ENCODE results near the gene TGFB1. TPM values are rescaled to one million over a fixed set of nuclear protein-coding genes. Genes with fewer than 3 reads are reported as not detected.
A peak's percentile ranks its signal among the peaks of the same experiment; 100 is the strongest.
"Not testable (repeated sequence)": the region's sequence is repeated elsewhere in the genome, so short reads cannot be mapped to it uniquely, and the experiment has no call there.

TGFB1 gene
- total and polyA plus RNA-seq, 5 donors = 23.9 to 39.3 (median 32.1) TPM

DNA sequence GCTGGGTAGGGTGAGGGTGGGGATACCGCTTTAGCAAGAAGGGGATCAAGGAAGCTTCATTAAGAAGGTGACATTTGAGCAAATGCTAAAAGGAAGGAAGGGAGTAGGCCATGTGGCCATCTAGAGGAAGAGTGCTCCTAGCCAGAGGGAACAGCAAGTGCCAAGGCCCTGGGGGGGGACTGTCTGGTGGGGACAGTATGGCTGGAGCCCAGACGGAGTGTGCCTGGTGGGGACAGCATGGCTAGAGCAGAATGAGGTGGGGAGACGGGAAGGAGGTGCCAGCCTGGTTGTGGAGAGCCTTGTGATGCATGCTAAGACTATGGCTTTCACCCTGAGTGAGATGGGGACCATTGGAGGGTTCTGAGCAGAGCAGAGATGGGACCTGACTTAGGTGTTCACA is 2.1 kb upstream of the TGFB1 start:
- Histone ChIP-seq H3K4me3 (ENCODE audit: low read length) (no peak overlapping the region), H3K9me3 (ENCODE audit: control insufficient read depth, low read length) (no peaks in the 10 kb centered on the region), H3K27me3 (ENCODE audit: control insufficient read depth, insufficient read depth) (no peaks in the 10 kb centered on the region), H3K4me1 (ENCODE audit: control insufficient read depth, insufficient read depth, low read length) (no peaks in the 10 kb centered on the region), H3K27ac (ENCODE audit: low read length) (no peak overlapping the region)
- intact Hi-C loops (cut with DNase I) = loop anchor here in 1 of 4 donors (5.0 to 10.0 kb wide), 2 partner anchors 34 to 79 kb away; partner anchors contain the start of gene DMAC2
- ATAC-seq (no peak), DNase-seq (peak in 1 of 3 donors; percentile 36)
- 53% methylated on average over 3 of the region's 3 CpGs for WGBS

DNA sequence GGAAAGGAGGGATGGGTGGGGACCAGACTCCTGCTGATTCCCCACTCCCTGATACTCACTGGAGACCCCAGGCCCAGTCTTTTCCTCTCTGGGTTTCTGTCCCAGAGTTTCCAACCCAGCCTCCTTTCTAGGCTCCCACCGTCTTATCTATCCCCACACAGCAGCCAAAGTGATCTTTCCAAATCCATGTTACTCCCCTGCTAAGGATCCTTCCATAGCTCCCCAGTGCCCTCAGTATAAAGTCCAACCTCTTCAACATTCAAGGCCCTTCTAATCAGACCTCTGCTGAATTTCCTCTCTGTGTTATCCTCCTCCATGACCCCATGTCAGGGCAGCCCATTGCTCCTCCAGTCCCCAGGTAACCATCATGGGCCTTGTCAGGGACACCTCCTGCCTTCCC is 1.3 kb upstream of the TGFB1 start:
- no peaks in the 10 kb centered on the region for H3K27me3 ChIP-seq (ENCODE audit: control insufficient read depth, insufficient read depth)
- ATAC-seq = no peak
- intact Hi-C loops (cut with DNase I) = loop anchor here in 1 of 4 donors (5.0 to 10.0 kb wide), 2 partner anchors 33 to 80 kb away; partner anchors contain the start of gene DMAC2
- whole genome bisulfite sequencing = 68% methylated on average over 1 of the region's 1 CpG
- no peak overlapping the region for H3K27ac ChIP-seq (ENCODE audit: low read length)
- peaks cover 3% of the 10 kb centered on the region for H3K4me1 ChIP-seq (ENCODE audit: control insufficient read depth, insufficient read depth, low read length)
- no peaks in the 10 kb centered on the region for H3K9me3 ChIP-seq (ENCODE audit: control insufficient read depth, low read length)
- H3K4me3 ChIP-seq (ENCODE audit: low read length) = no peak overlapping the region
- DNase-seq = no peak

GRCh38 chr19:41354343-41354953 is 726 bp upstream of the TGFB1 start:
- ATAC-seq (no peak), DNase-seq (peak in 2 of 3 donors; percentile 66 to 69)
- Histone ChIP-seq H3K27me3 (ENCODE audit: control insufficient read depth, insufficient read depth) (no peaks in the 10 kb centered on the region), H3K9me3 (ENCODE audit: control insufficient read depth, low read length) (no peaks in the 10 kb centered on the region), H3K4me1 (ENCODE audit: control insufficient read depth, insufficient read depth, low read length) (peaks cover 3% of the 10 kb centered on the region), H3K4me3 (ENCODE audit: low read length) (peak overlapping the region; percentile 93), H3K27ac (ENCODE audit: low read length) (no peak overlapping the region)
- 88% methylated on average over 23 of the region's 23 CpGs for WGBS
- intact Hi-C loops (cut with DNase I) = loop anchor here in 1 of 4 donors (10.0 kb wide), 1 partner anchor 80 kb away; the partner anchor contains the start of gene DMAC2

DNA sequence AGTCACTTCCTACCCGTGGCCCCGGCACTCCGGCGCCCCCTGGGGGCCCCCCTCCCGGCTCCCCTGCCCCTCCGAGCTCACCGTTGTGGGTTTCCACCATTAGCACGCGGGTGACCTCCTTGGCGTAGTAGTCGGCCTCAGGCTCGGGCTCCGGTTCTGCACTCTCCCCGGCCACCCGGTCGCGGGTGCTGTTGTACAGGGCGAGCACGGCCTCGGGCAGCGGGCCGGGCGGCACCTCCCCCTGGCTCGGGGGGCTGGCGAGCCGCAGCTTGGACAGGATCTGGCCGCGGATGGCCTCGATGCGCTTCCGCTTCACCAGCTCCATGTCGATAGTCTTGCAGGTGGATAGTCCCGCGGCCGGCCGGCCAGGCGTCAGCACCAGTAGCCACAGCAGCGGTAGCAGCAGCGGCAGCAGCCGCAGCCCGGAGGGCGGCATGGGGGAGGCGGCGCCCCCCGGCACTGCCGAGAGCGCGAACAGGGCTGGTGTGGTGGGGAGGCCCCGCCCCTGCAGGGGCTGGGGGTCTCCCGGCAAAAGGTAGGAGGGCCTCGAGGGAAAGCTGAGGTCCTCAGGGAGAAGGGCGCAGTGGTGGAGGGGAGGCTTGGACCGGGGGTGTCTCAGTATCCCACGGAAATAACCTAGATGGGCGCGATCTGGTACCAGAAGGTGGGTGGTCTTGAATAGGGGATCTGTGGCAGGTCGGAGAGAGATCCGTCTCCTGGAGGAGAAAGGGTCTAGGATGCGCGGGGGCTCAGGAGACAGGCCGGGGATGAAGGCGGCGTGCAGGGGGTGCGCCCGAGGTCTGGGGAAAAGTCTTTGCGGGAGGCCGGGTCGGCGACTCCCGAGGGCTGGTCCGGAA is 885 bp downstream of the TGFB1 start:
- Histone ChIP-seq H3K27me3 (ENCODE audit: control insufficient read depth, insufficient read depth) (no peaks in the 10 kb centered on the region), H3K4me3 (ENCODE audit: low read length) (peak overlapping the region; percentile 93), H3K27ac (ENCODE audit: low read length) (peak overlapping the region; percentile 79), H3K9me3 (ENCODE audit: control insufficient read depth, low read length) (no peaks in the 10 kb centered on the region), H3K4me1 (ENCODE audit: control insufficient read depth, insufficient read depth, low read length) (peaks cover 3% of the 10 kb centered on the region)
- DNase-seq = peak; percentile 72 to 91 (median 87)
- under 1% methylated on average over 71 of the region's 71 CpGs for WGBS
- intact Hi-C loops (cut with DNase I) = loop anchor here in 1 of 4 donors (10.0 kb wide), 1 partner anchor 82 kb away; the partner anchor contains the start of gene DMAC2
- peak; percentile 15 to 30 for ATAC-seq

DNA sequence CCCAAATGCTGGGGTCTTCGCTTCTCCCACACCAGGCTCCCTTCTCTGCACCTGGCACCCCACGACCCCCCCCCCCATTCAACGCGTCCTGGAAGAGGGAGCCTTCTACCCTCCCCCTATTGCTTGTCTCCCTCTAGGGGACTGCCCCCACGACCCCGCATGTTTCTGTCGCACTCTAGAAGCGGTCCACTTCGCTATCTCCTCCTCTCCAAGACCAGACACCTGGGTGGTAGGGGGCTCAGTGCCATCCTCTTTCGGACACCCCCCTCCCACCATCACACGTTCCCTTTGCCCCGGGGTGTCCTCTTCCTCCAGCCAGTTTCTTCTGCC is 1.5 kb downstream of the TGFB1 start:
- no peaks in the 10 kb centered on the region for H3K27me3 ChIP-seq (ENCODE audit: control insufficient read depth, insufficient read depth)
- H3K27ac ChIP-seq (ENCODE audit: low read length) = peak overlapping the region; percentile 8
- intact Hi-C loops (cut with DNase I) = loop anchor here in 1 of 4 donors (10.0 kb wide), 1 partner anchor 83 kb away; the partner anchor contains the start of gene DMAC2
- H3K4me3 ChIP-seq (ENCODE audit: low read length) = peak overlapping the region; percentile 93
- no peaks in the 10 kb centered on the region for H3K9me3 ChIP-seq (ENCODE audit: control insufficient read depth, low read length)
- peaks cover 3% of the 10 kb centered on the region for H3K4me1 ChIP-seq (ENCODE audit: control insufficient read depth, insufficient read depth, low read length)
- 2% methylated on average over 12 of the region's 12 CpGs for WGBS
- no peak for ATAC-seq
- no peak for DNase-seq

GRCh38 chr19:41351339-41352245 is 2.1 kb downstream of the TGFB1 start:
- H3K4me1 ChIP-seq (ENCODE audit: control insufficient read depth, insufficient read depth, low read length) = peaks cover 3% of the 10 kb centered on the region

GRCh38 chr19:41350735-41351338 is 2.9 kb downstream of the TGFB1 start:
- WGBS = 8% methylated on average over 22 of the region's 22 CpGs
- peaks cover 3% of the 10 kb centered on the region for H3K4me1 ChIP-seq (ENCODE audit: control insufficient read depth, insufficient read depth, low read length)
- peak; percentile 28 to 63 (median 43) for DNase-seq
- H3K9me3 ChIP-seq (ENCODE audit: control insufficient read depth, low read length) = no peaks in the 10 kb centered on the region
- peak overlapping the region; percentile 31 for H3K27ac ChIP-seq (ENCODE audit: low read length)
- peak in 1 of 2 donors; percentile 10 for ATAC-seq
- no peaks in the 10 kb centered on the region for H3K27me3 ChIP-seq (ENCODE audit: control insufficient read depth, insufficient read depth)
- intact Hi-C loops (cut with DNase I) = loop anchor here in 1 of 4 donors (10.0 kb wide), 1 partner anchor 84 kb away; the partner anchor contains the start of gene DMAC2
- H3K4me3 ChIP-seq (ENCODE audit: low read length) = peak overlapping the region; percentile 93

More at GRCh38 chr19:41351339-41352245, 2.1 kb downstream of the TGFB1 start:
- Histone ChIP-seq H3K27me3 (ENCODE audit: control insufficient read depth, insufficient read depth) (no peaks in the 10 kb centered on the region), H3K27ac (ENCODE audit: low read length) (peak overlapping the region; percentile 54), H3K4me3 (ENCODE audit: low read length) (peak overlapping the region; percentile 93), H3K9me3 (ENCODE audit: control insufficient read depth, low read length) (no peaks in the 10 kb centered on the region)
- intact Hi-C loops (cut with DNase I) = loop anchor here in 1 of 4 donors (10.0 kb wide), 1 partner anchor 83 kb away; the partner anchor contains the start of gene DMAC2
- DNase-seq (peak; percentile 79 to 91 (median 90)), ATAC-seq (peak; percentile 75 to 79)
- WGBS = under 1% methylated on average over 58 of the region's 58 CpGs

DNA sequence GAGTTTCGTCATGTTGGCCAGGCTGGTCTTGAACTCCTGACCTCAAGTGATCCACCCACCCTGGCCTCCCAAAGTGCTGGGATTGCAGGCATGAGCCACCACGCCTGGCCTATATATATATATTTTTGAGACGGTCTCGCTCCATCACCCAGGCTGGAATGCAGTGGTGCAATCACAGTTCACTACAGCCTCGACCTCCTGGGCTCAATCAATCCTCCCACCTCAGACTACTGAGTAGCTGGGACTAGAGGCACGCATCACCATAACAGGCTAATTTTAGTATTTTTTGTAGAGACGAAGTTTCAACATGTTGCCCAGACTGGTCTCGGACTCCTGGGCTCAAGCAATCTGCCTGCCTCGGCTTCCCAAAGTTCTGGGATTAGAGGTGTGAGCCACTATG is 6.8 kb downstream of the TGFB1 start:
- whole genome bisulfite sequencing = 90% methylated on average over 9 of the region's 9 CpGs
- ATAC-seq; H3K27me3 ChIP-seq (ENCODE audit: control insufficient read depth, insufficient read depth); H3K9me3 ChIP-seq (ENCODE audit: control insufficient read depth, low read length); intact Hi-C loops (cut with DNase I); H3K27ac ChIP-seq (ENCODE audit: low read length); H3K4me3 ChIP-seq (ENCODE audit: low read length); H3K4me1 ChIP-seq (ENCODE audit: control insufficient read depth, insufficient read depth, low read length): not testable (repeated sequence)
- peak in 1 of 3 donors; percentile 18 for DNase-seq

DNA sequence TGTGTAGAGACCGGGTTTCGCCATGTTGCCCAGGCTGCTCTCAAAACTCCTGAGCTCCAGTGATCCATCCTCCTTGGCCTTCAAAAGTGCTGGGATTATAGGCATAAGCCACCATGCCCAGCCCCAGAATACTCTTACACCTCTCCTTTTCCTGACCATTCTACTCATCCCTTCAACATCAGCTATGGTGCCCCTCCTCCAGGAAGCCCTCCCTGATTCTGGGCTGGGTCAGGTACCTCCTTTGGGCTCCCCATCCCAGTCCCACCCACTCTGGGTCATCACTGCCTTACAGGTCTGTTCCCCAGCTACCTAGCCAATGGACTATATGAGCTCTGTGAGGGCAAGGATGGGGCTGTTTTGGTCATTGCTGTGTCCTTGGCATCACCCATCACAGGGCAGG is 9.6 kb downstream of the TGFB1 start:
- Histone ChIP-seq H3K4me1 (ENCODE audit: control insufficient read depth, insufficient read depth, low read length) (no peaks in the 10 kb centered on the region), H3K4me3 (ENCODE audit: low read length) (no peak overlapping the region), H3K9me3 (ENCODE audit: control insufficient read depth, low read length) (no peaks in the 10 kb centered on the region), H3K27me3 (ENCODE audit: control insufficient read depth, insufficient read depth) (no peaks in the 10 kb centered on the region), H3K27ac (ENCODE audit: low read length) (no peak overlapping the region)
- ATAC-seq = no peak
- 96% methylated on average over 2 of the region's 2 CpGs for WGBS
- peak in 1 of 3 donors; percentile 7 for DNase-seq
- intact Hi-C loops (cut with DNase I) = no loop called here
